NCI-H2171 (cell line): ENCODE results near the gene CACNG7.
"Not testable (repeated sequence)": the region's sequence is repeated elsewhere in the genome, so short reads cannot be mapped to it uniquely, and the experiment has no call there.

Experiments used
- DNase-seq: peaks from one replicate; lab custom pipeline; 2025; lab: John Stamatoyannopoulos, UW

CACNG7 gene

GRCh38 chr19:53905787-53906186 is 3.3 kb upstream of the CACNG7 start:
- no peak for DNase-seq

DNA sequence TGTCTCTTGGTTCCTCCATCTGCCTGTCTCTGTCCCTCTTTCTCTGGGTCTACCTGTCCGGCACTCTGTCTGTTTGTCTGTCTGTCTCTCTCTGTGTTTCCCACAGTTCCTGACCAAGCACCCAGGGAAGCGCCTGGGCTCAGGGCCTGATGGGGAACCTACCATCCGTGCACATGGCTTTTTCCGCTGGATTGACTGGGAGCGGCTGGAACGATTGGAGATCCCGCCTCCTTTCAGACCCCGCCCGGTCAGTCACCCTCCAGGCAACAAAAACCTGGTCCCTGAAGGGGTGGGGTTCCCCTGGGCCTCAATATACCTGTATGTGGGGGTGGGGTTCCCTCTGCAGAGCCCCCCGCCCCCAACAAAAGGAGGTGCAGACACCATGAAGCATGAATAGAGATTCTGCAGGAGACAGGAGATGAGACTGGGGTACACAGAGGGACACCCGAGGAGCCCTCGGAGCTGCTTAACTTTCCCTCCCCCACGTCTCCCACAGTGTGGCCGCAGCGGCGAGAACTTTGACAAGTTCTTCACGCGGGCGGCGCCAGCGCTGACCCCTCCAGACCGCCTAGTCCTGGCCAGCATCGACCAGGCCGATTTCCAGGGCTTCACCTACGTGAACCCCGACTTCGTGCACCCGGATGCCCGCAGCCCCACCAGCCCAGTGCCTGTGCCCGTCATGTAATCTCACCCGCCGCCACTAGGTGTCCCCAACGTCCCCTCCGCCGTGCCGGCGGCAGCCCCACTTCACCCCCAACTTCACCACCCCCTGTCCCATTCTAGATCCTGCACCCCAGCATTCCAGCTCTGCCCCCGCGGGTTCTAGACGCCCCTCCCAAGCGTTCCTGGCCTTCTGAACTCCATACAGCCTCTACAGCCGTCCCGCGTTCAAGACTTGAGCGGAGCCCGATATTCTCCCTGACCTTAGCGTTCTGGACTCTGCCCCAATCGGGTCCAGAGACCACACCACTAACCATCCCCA is 2.6 kb upstream of the CACNG7 start:
- DNase-seq, result no peak

GRCh38 chr19:53907193-53907581 is 1.9 kb upstream of the CACNG7 start:
- no peak for DNase-seq

DNA sequence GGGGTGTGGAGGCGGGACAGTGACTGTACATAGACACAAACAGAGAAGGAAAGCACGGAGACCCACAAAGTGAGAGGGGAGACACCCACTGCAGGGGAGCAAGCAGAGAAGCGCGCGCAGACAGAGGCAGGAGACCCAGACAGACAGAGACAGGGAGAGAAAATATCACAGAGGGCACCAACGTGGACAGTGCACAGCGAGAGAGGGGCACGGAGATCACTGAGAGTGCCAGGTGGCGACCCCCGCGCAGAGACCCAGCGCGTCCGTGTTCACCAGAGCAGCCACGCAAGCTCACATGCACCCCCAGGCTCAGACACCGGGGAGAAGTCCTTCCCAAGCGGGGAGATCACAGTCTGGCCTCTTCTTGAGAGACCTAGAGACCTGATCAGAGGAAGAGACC is 1.4 kb upstream of the CACNG7 start:
- no peak for DNase-seq

DNA sequence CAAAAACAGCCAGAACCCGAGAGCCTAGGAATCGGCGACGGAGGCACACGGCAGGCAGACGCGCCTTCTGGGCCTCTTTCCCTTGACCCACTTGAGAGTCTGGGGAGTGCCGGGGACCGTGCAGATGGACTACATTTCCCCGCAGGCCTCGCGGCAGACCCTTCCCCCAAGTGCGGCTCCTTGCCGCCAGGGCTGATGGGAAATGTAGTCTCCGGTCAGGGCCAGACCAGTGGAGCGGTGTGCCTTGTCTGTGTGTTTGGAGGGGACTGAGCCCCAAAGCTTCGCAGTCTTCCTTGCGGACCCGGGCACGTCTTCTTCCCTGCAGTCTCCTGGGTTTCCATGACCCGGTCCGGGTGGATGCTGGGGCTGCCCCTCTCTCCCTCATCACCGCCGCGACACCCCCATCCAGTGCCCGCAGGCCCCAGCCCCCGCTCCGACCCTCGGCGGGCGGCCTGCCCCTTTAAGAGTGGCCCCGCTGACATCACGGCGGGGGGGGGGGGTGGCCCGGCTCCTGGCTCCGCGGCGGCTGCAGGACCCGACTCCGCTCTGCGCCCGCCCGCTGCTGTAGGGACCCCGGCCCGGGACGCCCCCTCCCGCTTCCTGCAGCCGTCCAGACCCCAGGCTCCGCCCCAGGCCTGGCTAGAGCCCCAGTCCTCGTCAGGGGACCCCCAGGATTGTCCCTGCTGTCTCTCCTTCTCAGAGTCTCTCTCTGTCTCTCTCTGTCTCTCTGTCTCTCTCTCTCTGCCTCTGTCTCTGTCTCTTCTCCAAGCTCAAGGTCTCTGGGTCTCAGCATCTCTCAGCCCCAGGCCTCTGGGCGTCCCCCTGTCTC is 758 bp upstream of the CACNG7 start:
- DNase-seq, result no peak

GRCh38 chr19:53909471-53910169 is 542 bp downstream of the CACNG7 start:
- no peak for DNase-seq

DNA sequence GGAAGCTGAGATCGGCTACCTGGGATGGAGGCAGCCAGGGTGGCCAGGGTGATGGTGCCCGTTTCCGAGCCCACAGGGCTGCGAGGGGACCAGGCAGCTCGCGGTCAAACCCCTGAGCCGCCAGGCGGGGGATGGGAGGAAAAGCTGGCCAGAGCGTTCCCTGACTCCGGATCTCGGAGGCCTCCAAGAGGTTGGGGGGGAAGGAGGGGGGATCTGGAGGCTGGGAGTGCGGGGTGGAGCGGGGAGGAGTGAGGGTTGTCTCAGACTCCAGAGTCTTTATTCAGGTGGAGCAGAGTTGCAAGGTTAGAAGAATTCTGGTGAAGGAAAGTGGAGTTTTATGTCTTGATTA is 1.1 kb downstream of the CACNG7 start:
- DNase-seq, result no peak

DNA sequence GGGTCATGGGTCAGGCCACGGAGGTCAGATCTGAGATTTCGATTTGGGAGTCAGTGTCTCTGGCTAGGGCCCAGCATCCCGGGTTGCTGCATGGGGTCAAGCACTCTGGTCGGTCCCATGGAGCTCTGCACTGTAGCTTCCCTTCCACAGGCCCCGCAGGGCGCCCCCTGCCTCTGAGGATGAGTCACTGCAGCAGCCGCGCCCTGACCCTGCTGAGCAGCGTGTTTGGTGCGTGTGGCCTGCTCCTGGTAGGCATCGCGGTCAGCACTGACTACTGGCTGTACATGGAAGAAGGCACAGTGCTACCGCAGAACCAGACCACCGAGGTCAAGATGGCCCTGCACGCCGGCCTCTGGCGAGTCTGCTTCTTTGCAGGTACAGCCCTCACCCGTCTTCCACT is 3.6 kb downstream of the CACNG7 start:
- no peak for DNase-seq

GRCh38 chr19:53915000-53915399 is 5.9 kb downstream of the CACNG7 start:
- no peak for DNase-seq

DNA sequence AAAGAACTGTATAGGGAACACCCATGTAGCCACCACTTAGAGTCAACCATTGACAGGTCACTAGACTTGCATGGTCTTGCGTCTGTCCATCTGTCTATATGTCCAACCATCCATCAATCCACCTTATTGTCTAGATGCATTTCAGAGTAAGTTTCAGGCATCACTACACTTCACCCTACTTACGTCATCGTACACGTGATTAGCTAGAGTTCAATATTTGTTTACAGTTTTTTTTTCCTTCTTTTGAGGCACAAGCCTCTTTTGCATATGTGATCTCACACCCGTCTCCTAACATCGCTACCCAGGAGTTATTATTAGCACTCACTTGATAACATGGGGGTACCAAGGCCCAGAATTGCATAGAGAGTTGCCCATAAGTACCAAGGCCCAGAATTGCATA is 6.9 kb downstream of the CACNG7 start:
- DNase-seq, result no peak

GRCh38 chr19:53917356-53917755 is 8.3 kb downstream of the CACNG7 start:
- no peak for DNase-seq

- DNase-seq, result no peak
Observed at GRCh38 chr19:53927739-53928138, 18.7 kb downstream of the CACNG7 start.

DNA sequence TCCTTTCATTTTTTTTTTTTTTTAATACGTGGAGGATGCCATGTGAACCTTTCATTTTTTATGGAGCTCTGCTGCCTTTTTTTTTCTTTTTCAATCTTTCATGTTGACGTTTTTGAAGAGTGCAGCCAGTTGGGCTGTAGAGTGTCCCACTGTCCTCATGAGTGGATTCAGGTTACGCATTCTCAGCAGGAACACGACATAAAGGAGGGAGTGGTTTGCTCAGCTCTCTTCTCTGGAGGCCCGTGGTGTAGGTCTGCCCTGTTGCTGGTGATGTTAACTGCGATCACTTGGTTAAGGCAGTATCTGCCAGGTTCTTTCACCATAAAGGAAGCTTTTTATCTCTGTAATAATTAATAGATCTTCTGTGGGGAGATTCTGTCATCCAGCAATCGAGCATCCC is 27.0 kb downstream of the CACNG7 start:
- no peak for DNase-seq

DNA sequence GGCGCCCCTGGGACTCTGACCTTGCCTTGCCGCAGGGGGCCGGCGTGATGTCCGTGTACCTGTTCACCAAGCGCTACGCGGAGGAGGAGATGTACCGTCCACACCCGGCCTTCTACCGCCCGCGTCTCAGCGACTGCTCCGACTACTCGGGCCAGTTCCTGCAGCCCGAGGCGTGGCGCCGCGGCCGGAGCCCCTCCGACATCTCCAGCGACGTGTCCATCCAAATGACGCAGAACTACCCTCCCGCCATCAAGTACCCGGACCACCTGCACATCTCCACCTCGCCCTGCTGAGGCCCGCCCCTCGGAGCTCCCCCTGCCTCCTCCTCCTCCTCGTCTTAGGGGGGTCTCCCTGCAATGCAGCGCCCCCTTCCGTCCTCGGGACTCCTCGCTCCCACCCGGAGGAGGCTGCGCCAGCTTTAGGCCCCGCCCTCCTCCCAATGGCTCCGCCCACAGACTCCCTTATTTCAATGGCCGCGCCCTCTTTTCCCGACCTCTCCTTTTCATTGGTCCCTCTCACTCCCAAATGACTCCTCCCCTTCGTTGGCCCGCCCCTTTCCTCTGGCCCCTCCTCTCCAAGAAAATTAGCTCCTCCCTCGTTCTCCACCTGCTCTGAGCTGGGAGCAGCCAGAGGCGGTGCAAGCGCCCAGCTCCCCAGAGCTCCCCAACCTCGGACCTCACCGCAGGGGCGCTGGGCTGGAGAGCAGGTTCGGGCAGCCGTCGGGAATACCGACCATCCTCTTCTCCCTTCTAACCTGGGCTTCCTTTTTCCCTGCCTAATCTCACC is 33.1 kb downstream of the CACNG7 start:
- DNase-seq, result no peak

DNA sequence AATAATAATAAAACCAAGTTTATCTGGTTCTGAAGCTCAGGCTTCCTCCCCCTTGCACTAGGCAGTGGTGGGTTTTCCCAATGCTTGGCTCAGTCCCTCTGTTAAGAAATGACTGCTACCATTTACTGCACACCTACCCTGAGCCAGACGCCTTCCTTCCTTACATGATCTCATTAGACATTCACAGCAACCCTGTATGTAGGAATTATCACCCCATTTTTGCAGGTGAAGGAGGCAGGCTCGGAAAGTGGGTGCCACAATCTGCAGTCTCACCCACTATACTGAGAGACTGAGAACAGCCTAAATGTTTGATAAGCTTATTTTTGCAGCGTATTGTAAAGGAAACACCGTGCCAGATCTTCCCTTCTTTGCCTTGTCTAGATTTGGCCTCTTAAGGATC is 35.3 kb downstream of the CACNG7 start:
- no peak for DNase-seq

- no peak for DNase-seq
Observed at GRCh38 chr19:53944933-53945332, 35.9 kb downstream of the CACNG7 start.

DNA sequence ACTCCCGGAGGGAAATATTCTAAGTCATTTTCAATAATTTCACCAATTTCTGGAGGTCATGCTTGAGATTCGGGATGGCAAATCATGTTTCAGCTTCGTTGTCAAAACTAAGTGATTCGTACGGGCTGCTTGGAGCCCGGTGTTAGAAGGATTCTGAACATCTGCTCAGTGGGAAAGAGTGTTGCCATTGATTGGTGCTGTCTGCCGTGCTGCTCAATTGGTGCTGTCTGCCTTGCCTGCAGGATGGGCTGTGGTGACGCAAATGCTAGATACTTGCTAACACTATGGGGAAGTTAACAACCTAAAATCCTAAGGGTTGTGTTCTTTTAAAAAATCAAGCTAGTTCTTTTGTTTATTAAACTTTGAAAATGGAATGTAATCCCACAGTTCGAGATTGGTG is 36.4 kb downstream of the CACNG7 start:
- no peak for DNase-seq

GRCh38 chr19:53945998-53946397 is 36.9 kb downstream of the CACNG7 start:
- DNase-seq, result no peak

- DNase-seq, result no peak
Observed at GRCh38 chr19:53947624-53948023, 38.5 kb downstream of the CACNG7 start.

- not testable (repeated sequence) for DNase-seq
Observed at GRCh38 chr19:53948611-53949010, 39.5 kb downstream of the CACNG7 start.

DNA sequence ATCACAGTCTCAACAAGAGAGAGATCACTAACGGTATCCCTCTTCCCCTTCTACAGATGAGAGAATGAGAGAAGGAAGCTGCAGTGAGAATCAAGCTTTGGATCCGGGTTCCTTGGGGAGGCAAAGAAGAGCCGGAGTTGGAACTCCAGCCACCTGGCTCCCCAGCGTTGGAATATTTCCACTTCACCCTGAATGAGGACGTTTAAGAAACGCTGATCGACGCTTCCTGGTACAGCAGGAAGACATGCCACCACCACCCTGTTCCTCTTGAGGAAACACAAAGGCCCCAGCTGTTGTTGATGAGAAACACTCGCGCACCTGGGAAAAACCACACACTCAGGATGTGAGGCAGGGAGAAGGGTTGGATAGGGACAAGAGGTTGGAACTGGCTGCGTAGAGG is 42.4 kb downstream of the CACNG7 start:
- no peak for DNase-seq

DNA sequence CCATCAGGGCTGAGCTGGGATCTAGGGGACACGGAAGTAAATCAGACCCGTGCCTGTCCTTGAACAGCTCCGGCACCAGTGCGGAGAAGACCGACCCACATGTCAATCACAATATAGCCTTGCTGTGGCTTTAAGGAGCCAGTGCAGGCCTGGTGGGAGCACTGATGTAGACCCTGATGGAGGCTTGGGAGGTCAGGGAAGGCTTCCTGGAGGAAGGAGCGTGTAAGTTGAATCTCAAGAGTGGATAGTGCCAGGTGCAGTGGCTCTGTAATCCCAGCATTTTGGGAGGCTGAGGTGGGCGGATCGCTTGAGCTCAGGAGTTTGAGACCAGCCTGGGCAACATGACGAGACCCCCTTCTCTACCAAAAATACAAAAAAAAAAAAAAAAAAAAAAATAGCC is 42.9 kb downstream of the CACNG7 start:
- no peak for DNase-seq
